SJSA1 (cell line): ENCODE results near the gene APOBEC3C. TPM values are rescaled to one million over a fixed set of nuclear protein-coding genes. Genes with fewer than 3 reads are reported as not detected.
"Not testable (repeated sequence)": the region's sequence is repeated elsewhere in the genome, so short reads cannot be mapped to it uniquely, and the experiment has no call there.

Experiments used
- DNase-seq, 2 experiments: peaks; one replicate each; pipeline ENCODE4 v3.0.0-alpha.2; 2015 to 2020; ENCODE audit warnings: low spot score in 2 of 2, low read depth in 1 of 2
- H3K27ac ChIP-seq: fragments of 250-450 bp; sonication (Bioruptor Pico); 2 replicates; pipeline ENCODE4 v1.5.1; 2020; ENCODE audit warnings: mild to moderate bottlenecking, moderate library complexity
- H3K27me3 ChIP-seq: fragments of 250-450 bp; sonication (Bioruptor Pico); replicated peaks from 2 replicates; pipeline ENCODE4 v1.5.1; 2020; ENCODE audit warnings: mild to moderate bottlenecking, moderate library complexity
- H3K36me3 ChIP-seq: fragments of 250-450 bp; sonication (Bioruptor Pico); 2 replicates; pipeline ENCODE4 v1.5.1; 2020; ENCODE audit warnings: mild to moderate bottlenecking
- H3K4me1 ChIP-seq: fragments of 250-450 bp; sonication (Bioruptor Pico); replicated peaks from 2 replicates; pipeline ENCODE4 v1.6.1; 2021; ENCODE audit warnings: mild to moderate bottlenecking
- H3K4me3 ChIP-seq: fragments of 250-450 bp; sonication (Bioruptor Pico); 2 replicates; pipeline ENCODE4 v1.5.1; 2020; ENCODE audit warnings: mild to moderate bottlenecking
- H3K9me3 ChIP-seq: fragments of 250-450 bp; sonication (Bioruptor Pico); replicated peaks from 2 replicates; pipeline ENCODE4 v1.5.1; 2020; ENCODE audit warnings: mild to moderate bottlenecking
- total RNA-seq: library from RNA; depleted of rRNA; stranded (reverse); fragments of >200 nt; shearing (Covaris generic); gene quantifications from 2 replicates; pipeline ENCODE4 v1.2.3, GENCODE V29; 2014

Gene APOBEC3C
- total RNA-seq, 1 experiment from 2014 or later, result 3.4 TPM

- no peaks in the 10 kb centered on the region for H3K4me1 ChIP-seq
- peaks cover 4% of the 10 kb centered on the region; the same call in 1 of the 2 replicates for H3K27me3 ChIP-seq
- H3K27ac ChIP-seq, result no peak overlapping the region
- no peaks in the 10 kb centered on the region for H3K36me3 ChIP-seq
- DNase-seq, result peak in 1 of 2 experiments; percentile 18
- no peaks in the 10 kb centered on the region for H3K9me3 ChIP-seq
- H3K4me3 ChIP-seq, result no peak overlapping the region
Measured at GRCh38 chr22:38973289-38974169, 40.5 kb upstream of the APOBEC3C start.

GRCh38 chr22:38974170-38974825 is 39.8 kb upstream of the APOBEC3C start:
- H3K27me3 ChIP-seq, result 0 out of 2 replicates have a peak, but pooled peaks cover 3% of the 10 kb centered on the region
- H3K4me3 ChIP-seq, result no peak overlapping the region
- no peaks in the 10 kb centered on the region for H3K9me3 ChIP-seq
- DNase-seq, result no peak
- H3K4me1 ChIP-seq, result no peaks in the 10 kb centered on the region
- no peaks in the 10 kb centered on the region for H3K36me3 ChIP-seq
- no peak overlapping the region for H3K27ac ChIP-seq

DNA sequence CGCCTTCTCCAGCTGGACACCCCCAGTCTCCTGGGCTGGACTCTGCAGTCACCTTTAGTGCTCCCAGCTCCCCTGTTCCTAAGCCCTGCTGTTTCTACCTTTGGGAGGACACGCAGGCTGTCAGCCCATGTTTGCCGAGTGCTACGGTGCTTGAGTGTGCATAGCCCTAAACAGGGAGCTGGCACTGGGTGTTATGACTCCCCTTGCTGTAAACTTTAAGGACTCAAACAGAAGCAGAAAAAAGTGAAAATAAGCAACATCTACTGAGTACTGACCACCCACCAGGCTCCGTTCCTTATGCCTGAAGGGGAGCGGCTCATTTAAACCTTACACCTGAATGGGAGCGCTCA is 39.3 kb upstream of the APOBEC3C start:
- no peaks in the 10 kb centered on the region for H3K36me3 ChIP-seq
- no peak overlapping the region for H3K4me3 ChIP-seq
- DNase-seq, result no peak
- no peaks in the 10 kb centered on the region for H3K27me3 ChIP-seq
- H3K27ac ChIP-seq, result no peak overlapping the region
- no peaks in the 10 kb centered on the region for H3K9me3 ChIP-seq
- H3K4me1 ChIP-seq, result no peaks in the 10 kb centered on the region

GRCh38 chr22:38977289-38977688 is 36.8 kb upstream of the APOBEC3C start:
- not testable (repeated sequence) for DNase-seq, H3K4me1 ChIP-seq, H3K27me3 ChIP-seq, H3K4me3 ChIP-seq, H3K27ac ChIP-seq, H3K36me3 ChIP-seq, H3K9me3 ChIP-seq

DNA sequence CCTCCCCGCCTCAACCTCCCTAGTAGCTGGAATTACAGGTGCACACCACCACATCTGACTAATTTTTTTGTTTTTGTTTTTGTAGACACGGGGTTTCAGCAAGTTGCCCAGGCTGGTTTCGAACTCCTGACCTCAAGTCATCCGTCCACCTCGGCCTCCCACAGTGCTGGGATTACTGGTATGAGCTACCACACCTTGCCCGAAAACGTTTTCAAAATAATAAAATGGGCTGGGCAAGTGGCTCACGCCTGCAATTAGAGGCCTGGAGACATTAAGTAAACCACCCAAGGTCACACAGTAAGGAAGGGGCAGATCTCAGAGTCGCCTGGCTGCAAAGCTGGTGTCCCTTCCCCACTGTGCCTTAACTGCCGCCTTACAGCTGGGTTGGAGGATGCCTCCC is 33.5 kb upstream of the APOBEC3C start:
- H3K27ac ChIP-seq, H3K4me3 ChIP-seq, H3K27me3 ChIP-seq, H3K9me3 ChIP-seq, DNase-seq: not testable (repeated sequence)
- Histone ChIP-seq H3K36me3 (peaks cover 11% of the 10 kb centered on the region; the same call in 1 of the 2 replicates), H3K4me1 (peaks cover 16% of the 10 kb centered on the region)

DNA sequence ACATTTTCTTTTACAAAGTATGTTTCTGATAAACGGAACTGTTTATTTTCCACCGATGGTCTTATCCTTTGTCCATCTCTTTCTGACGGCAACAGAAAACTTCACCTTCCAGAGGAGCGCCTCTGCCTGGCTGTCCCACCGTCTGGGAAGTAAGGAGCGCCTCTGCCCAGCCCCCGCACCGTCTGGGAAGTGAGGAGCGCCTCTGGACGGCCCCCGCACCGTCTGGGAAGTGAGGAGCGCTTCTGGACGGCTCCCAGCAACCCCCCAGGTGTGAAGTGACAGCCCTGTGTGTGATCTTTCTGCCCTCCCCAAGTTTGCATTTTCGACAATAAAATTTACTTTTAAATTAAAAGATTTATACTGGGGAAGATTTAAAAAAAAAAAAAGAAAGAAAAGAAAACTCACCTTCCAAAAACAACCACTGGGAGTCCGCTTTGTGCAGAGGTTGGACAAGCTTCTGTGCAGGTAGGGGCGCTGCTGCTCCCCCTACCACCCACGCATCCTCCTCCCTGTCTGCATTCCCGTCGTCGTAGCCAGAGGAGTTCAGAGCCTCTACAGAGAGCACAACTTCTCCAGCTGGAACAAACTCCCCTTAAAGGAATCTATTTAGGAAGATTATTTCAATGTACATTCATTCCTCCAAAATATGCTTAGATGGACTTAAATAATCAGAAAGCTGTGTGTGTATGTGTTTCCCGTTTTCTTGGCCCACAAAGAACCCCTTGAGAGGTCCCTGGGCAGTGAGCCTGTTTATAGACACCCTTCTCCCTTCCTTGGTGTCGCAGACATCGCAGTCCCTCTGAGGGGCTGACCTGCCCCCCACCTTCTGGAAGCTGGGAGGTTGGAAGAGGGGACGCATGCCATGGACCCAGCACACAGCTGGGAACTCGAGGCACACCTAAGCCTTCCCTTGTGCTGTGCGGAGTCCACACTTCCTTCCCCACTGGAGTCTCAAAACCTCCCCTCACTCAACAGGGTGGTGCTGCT is 32.8 kb upstream of the APOBEC3C start:
- no peak overlapping the region for H3K4me3 ChIP-seq
- H3K4me1 ChIP-seq, result peaks cover 16% of the 10 kb centered on the region
- H3K27me3 ChIP-seq, result no peaks in the 10 kb centered on the region
- DNase-seq, result no peak
- peaks cover 5% of the 10 kb centered on the region for H3K9me3 ChIP-seq
- peaks cover 11% of the 10 kb centered on the region; the same call in 1 of the 2 replicates for H3K36me3 ChIP-seq
- H3K27ac ChIP-seq, result peak overlapping the region; percentile 91; the same call in 1 of the 2 replicates

GRCh38 chr22:38981992-38982927 is 31.8 kb upstream of the APOBEC3C start, which contains the start of gene APOBEC3B:
Gene APOBEC3B (plus strand): TSS chr22:38982347. CDS start chr22:38982454, 107 bp downstream.
- H3K27me3 ChIP-seq, result no peaks in the 10 kb centered on the region
- H3K4me3 ChIP-seq, result peak within 1 kb of the TSS; percentile 42
- peaks cover 13% of the 10 kb centered on the region; the same call in 1 of the 2 replicates for H3K36me3 ChIP-seq
- H3K9me3 ChIP-seq, result peaks cover 5% of the 10 kb centered on the region
- H3K4me1 ChIP-seq, result peaks cover 16% of the 10 kb centered on the region
- DNase-seq, result peak; percentile 87 to 96
- peak within 1 kb of the TSS; percentile 91 for H3K27ac ChIP-seq

DNA sequence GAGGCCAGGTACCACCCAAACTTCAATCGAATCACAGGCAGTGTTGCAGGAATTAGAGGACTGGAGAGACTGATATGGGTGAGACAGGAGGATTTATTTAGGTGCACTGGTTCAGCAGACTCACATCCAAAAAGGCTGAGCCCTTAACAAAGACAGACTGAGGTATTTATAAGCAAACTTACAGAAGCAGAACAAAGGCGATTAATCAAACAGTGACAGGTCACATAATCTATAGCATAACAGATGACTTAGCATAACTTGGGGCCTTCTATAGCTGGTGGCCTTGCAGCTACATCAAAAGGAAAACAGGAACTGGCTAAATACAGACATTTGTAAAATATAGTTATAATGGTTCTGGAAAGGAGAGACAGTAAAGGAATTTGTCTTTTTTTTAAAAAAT is 29.8 kb upstream of the APOBEC3C start:
- peaks cover 13% of the 10 kb centered on the region; the same call in 1 of the 2 replicates for H3K36me3 ChIP-seq
- DNase-seq, result no peak
- no peak overlapping the region for H3K4me3 ChIP-seq
- H3K27ac ChIP-seq, result no peak overlapping the region
- peaks cover 16% of the 10 kb centered on the region for H3K4me1 ChIP-seq
- H3K9me3 ChIP-seq, result peaks cover 5% of the 10 kb centered on the region
- no peaks in the 10 kb centered on the region for H3K27me3 ChIP-seq

DNA sequence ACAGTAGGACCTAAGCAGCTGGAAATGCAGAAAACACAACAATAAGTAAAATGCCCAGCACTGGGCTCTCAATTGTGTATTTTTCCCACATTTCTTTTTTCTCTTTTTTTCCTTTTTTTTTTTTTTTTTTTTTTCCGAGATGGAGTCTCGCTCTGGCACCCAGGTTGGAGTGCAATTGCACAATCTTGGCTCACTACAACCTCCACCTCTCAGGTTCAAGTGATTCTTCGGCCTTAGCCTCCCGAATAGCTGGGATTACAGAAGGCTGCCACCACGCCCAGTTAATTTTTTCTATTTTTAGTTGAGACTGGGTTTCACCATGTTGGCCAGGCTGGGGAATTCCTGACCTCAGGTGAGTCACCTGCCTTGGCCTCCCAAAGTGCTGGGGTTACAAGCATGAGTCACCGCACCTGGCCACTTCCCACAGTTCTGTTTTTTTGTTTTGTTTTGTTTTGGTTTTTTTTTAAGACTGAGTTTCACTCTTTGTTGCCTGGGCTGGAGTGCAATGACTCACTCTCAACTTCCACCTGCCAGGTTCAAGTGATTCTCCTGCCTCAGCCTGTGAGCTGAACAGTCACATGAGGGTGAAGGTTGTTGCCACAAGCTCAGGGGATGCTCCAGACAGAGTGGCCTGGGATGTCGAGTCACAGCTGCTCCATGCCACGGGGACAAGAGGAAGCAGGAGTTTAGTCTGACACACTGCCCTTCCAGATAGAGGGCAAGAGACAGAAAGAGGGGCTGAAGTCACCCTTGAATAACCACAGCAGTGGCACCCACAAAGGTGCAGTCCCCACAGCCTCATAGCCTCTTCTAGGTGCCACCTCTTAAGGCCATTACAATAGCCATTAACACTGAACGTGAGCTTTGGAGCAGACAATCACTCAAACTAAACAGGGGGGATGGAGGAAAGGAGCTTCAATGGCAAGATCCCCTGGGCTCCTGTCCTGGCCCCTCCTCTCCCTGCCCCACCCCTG is 29.0 kb upstream of the APOBEC3C start:
- H3K9me3 ChIP-seq, H3K27ac ChIP-seq, H3K27me3 ChIP-seq, H3K4me3 ChIP-seq: not testable (repeated sequence)
- H3K4me1 ChIP-seq, result peaks cover 16% of the 10 kb centered on the region
- H3K36me3 ChIP-seq, result peaks cover 13% of the 10 kb centered on the region; the same call in 1 of the 2 replicates
- DNase-seq, result peak in 1 of 2 experiments; percentile 25

DNA sequence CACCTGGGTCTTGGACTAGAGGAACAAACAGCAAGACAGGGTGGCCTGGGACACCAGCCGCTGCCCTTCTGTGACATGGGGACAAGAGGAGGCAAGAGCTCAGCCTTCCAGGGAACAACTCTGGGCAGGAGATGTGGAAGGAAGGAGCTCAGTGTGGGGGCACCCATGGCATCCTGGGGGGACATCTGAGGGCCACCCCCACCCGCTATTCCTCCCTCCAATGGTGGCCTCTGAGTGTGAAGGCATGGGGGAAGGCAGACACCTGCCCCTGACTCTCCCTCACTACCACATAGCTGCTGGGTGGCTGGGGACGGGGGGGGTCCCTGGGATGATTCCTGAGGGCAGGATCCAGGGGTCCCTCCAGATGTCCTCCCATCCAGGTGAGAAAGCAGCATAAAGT is 27.4 kb upstream of the APOBEC3C start:
- H3K36me3 ChIP-seq, result peaks cover 13% of the 10 kb centered on the region; the same call in 1 of the 2 replicates
- peaks cover 5% of the 10 kb centered on the region for H3K9me3 ChIP-seq
- peaks cover 13% of the 10 kb centered on the region for H3K4me1 ChIP-seq
- no peak overlapping the region for H3K27ac ChIP-seq
- no peaks in the 10 kb centered on the region for H3K27me3 ChIP-seq
- no peak for DNase-seq
- H3K4me3 ChIP-seq, result no peak overlapping the region

DNA sequence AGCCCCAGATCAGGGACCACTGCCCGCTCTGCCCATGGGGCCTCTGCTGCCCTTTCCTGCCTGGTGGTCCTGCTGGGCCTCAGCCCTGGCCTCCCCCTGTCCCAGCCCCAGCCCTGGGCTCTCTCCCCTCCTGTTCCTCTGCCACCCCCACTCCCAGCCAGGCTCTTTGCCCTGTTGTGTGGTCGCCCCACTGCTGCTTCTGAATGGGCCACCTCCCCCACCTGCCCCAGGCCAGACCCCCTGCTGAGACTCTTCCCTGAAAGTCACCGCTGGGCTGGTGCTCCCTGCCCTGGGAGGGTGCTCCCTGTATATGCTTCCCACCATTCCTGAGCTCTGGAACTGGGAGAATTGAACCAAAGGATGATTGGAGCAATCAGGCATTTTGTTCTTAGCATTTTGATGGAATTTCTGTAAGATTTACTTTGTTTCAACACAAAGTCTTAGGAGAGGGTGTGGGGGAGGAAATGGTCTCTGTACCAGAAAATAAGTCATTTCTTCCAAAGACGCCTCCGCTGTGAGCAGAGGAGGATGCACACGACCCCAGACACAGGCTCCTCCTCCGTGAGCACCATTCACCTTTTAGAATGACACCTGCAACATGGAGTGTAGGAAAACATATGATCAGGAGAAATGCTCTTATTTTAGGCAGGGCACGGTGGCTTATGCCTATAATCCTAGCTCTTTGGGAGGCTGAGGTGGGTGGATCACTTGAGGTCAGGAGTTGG is 26.7 kb upstream of the APOBEC3C start:
- H3K9me3 ChIP-seq, result peaks cover 5% of the 10 kb centered on the region
- no peaks in the 10 kb centered on the region for H3K27me3 ChIP-seq
- H3K4me3 ChIP-seq, result no peak overlapping the region
- DNase-seq, result no peak
- peaks cover 13% of the 10 kb centered on the region; the same call in 1 of the 2 replicates for H3K36me3 ChIP-seq
- H3K4me1 ChIP-seq, result peaks cover 7% of the 10 kb centered on the region
- no peak overlapping the region for H3K27ac ChIP-seq
